HEK293 (cell line): ENCODE data around the gene CCSER1.
A peak's percentile ranks its signal among the peaks of the same experiment; 100 is the strongest.

ENCODE experiments used
- CTCF ChIA-PET: fragments of 350-600 bp; formaldehyde crosslinking; extraction: SDS; loops from one replicate; lab custom pipeline; 2021; ENCODE audit warnings: antibody characterized with exemption; lab: Yijun Ruan, JAX
- POLR2A ChIA-PET: fragments of 300-600 bp; formaldehyde crosslinking; extraction: SDS; loops from one replicate; lab custom pipeline; 2020; ENCODE audit warnings: antibody characterized with exemption, inconsistent platforms; lab: Yijun Ruan, JAX
- H3K27ac ChIP-seq: fragments of 200-500 bp; sonication (Bioruptor generic); 2 replicates; pipeline ENCODE4 v1.5.1; 2014; ENCODE audit warnings: low read depth, low read length, control low read depth, inconsistent platforms; ENCODE audit errors: extremely low read depth
- H3K36me3 ChIP-seq, 2 experiments: fragments of 200-500 bp in 1 of 2; sonication (Bioruptor generic) in 1 of 2; 1 replicate in 1 of 2; 2 replicates in 1 of 2; pipeline ENCODE4 v1.5.1; 2014 to 2017; ENCODE audit warnings: inconsistent platforms in 2 of 2, low read length in 2 of 2; ENCODE audit not compliant: control insufficient read depth in 2 of 2, insufficient read depth in 1 of 2
- H3K4me1 ChIP-seq: fragments of 200-500 bp; sonication (Bioruptor generic); 2 replicates; pipeline ENCODE4 v1.5.1; 2014; ENCODE audit warnings: mild to moderate bottlenecking, low read length, inconsistent platforms; ENCODE audit not compliant: control insufficient read depth, insufficient read depth
- H3K4me3 ChIP-seq: 2 replicates; pipeline ENCODE4 v1.5.1; 2011; ENCODE audit warnings: low read depth, mild to moderate bottlenecking, control low read depth, low read length, moderate library complexity
- H3K9me3 ChIP-seq: fragments of 200-500 bp; sonication (Bioruptor generic); 2 replicates; pipeline ENCODE4 v1.5.1; 2014; ENCODE audit warnings: low read depth, low read length, inconsistent platforms; ENCODE audit not compliant: control insufficient read depth, insufficient read depth
- HIC1 ChIP-seq: fragments of 450-650 bp; formaldehyde crosslinking; IDR thresholded peaks from 2 replicates; pipeline ENCODE4 v1.5.1; 2016; ENCODE audit warnings: missing biosample characterization, missing genetic modification characterization
- KLF7 ChIP-seq: fragments of 450-650 bp; formaldehyde crosslinking; IDR thresholded peaks from 2 replicates; pipeline ENCODE4 v1.5.1; 2016; ENCODE audit warnings: missing biosample characterization, missing genetic modification characterization, borderline replicate concordance
- PBX3 ChIP-seq: sonication (generic); formaldehyde crosslinking; IDR thresholded peaks from 2 replicates; pipeline ENCODE4 v1.8.1; 2022; ENCODE audit warnings: mild to moderate bottlenecking, moderate library complexity, missing genetic modification reagents
- PRDM6 ChIP-seq: fragments of 450-650 bp; formaldehyde crosslinking; IDR thresholded peaks from 2 replicates; pipeline ENCODE4 v1.5.1; 2017; ENCODE audit warnings: missing biosample characterization, missing genetic modification characterization
- RBAK ChIP-seq: fragments of 450-650 bp; formaldehyde crosslinking; IDR thresholded peaks from 2 replicates; pipeline ENCODE4 v1.5.1; 2016; ENCODE audit warnings: missing biosample characterization, missing genetic modification characterization
- TCF7L2 ChIP-seq: IDR thresholded peaks from 2 replicates; pipeline ENCODE4 v1.6.1; 2011; ENCODE audit warnings: low read depth, mild to moderate bottlenecking, inconsistent platforms, low read length, moderate library complexity, borderline replicate concordance
- ZBTB44 ChIP-seq: fragments of 450-650 bp; IDR thresholded peaks from 2 replicates; pipeline ENCODE4 v1.5.1; 2018; ENCODE audit warnings: missing biosample characterization, mild to moderate bottlenecking, missing genetic modification characterization
- ZBTB7A ChIP-seq: fragments of 450-650 bp; formaldehyde crosslinking; IDR thresholded peaks from 2 replicates; pipeline ENCODE4 v1.5.1; 2016; ENCODE audit warnings: low read depth, missing biosample characterization, missing genetic modification characterization
- ZBTB8A ChIP-seq: fragments of 450-650 bp; formaldehyde crosslinking; IDR thresholded peaks from 2 replicates; pipeline ENCODE4 v1.5.1; 2016; ENCODE audit warnings: missing biosample characterization, missing genetic modification characterization
- ZNF223 ChIP-seq: fragments of 450-650 bp; formaldehyde crosslinking; IDR thresholded peaks from 2 replicates; pipeline ENCODE4 v1.5.1; 2016; ENCODE audit warnings: missing biosample characterization, missing genetic modification characterization
- ZNF292 ChIP-seq: fragments of 450-650 bp; formaldehyde crosslinking; IDR thresholded peaks from 2 replicates; pipeline ENCODE4 v1.5.1; 2016; ENCODE audit warnings: low read depth, missing biosample characterization, missing genetic modification characterization, borderline replicate concordance
- ZNF513 ChIP-seq: fragments of 450-650 bp; IDR thresholded peaks from 2 replicates; pipeline ENCODE4 v1.5.1; 2018; ENCODE audit warnings: missing biosample characterization, missing genetic modification characterization
- ZNF548 ChIP-seq: fragments of 450-650 bp; formaldehyde crosslinking; IDR thresholded peaks from 2 replicates; pipeline ENCODE4 v1.5.1; 2016; ENCODE audit warnings: missing biosample characterization, missing genetic modification characterization
- ZNF571 ChIP-seq: fragments of 450-650 bp; formaldehyde crosslinking; IDR thresholded peaks from 2 replicates; pipeline ENCODE4 v1.5.0; 2017; ENCODE audit warnings: missing biosample characterization, missing genetic modification characterization
- ZNF843 ChIP-seq: fragments of 450-650 bp; formaldehyde crosslinking; IDR thresholded peaks from 2 replicates; pipeline ENCODE4 v1.5.1; 2016; ENCODE audit warnings: missing biosample characterization, missing genetic modification characterization
- ZXDB ChIP-seq: fragments of 450-650 bp; formaldehyde crosslinking; IDR thresholded peaks from 2 replicates; pipeline ENCODE4 v1.5.1; 2016; ENCODE audit warnings: missing biosample characterization, missing genetic modification characterization
- TF ChIP-seq, protein P1 (sequence below): fragments of 450-650 bp; formaldehyde crosslinking; IDR thresholded peaks from 2 replicates; pipeline ENCODE4 v1.5.1; 2016; ENCODE audit warnings: missing biosample characterization, missing genetic modification characterization
- TF ChIP-seq, protein P2 (sequence below): fragments of 450-650 bp; formaldehyde crosslinking; IDR thresholded peaks from 2 replicates; pipeline ENCODE4 v1.5.1; 2016; ENCODE audit warnings: missing biosample characterization, missing genetic modification characterization

Gene CCSER1

DNA sequence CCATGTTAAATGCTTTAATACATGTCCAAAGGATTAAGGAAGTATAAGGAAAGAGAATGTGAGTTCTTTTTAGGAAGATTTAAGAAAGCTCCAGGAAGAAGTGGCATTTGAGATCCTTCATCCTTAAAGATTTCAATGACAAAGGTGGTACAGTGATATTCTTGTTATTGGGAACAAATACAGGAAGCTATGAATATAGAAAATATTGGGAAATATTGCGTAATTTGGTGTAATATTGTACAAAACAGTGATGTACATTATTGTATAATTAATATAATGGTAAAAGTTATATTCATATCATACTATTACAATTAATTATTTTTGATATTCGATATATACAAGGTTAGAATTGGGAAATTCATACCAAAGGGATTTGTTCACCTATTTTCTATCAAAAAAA, 937.9 kb downstream of the CCSER1 start:
- H3K4me3 ChIP-seq, result no peak overlapping the region
- H3K27ac ChIP-seq, result peak overlapping the region; percentile 64
- POLR2A ChIA-PET, result no interaction called here

DNA sequence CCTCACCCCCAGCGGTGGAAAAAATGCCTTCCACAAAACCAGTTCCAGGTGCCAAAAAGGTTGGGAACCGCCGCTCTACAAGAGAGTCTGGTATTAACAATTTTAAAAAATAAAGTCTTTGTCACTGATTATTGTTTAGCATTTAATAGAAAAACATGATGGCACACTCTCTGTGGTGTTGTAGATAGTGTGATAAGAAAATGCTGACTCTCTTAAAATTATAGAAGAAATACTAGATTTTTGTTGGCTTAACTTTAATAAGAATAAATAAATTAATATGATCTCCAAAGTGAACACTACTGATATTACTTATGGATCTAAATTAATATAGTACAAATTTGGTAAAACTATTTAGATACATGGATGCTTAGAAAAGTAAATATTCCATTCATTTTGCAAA, 943.5 kb downstream of the CCSER1 start:
- POLR2A ChIA-PET, result no interaction called here
- Histone ChIP-seq H3K4me1 (peaks cover 2% of the 10 kb centered on the region; the same call in 1 of the 2 replicates), H3K4me3 (no peak overlapping the region), H3K36me3 (no peaks in the 10 kb centered on the region), H3K27ac (no peak overlapping the region), H3K9me3 (no peaks in the 10 kb centered on the region)
- CTCF ChIA-PET, result interaction anchor here (0.6 kb wide), 1 partner anchor 18 kb away, joined by 3 read pairs; no protein-coding TSS in a partner anchor
- TF ChIP-seq ZNF843 (tag by site-specific recombination), result no peak
- no peak for TF ChIP-seq ZNF548 (tag by site-specific recombination)
- TF ChIP-seq ZXDB, result no peak
- no peak for TF ChIP-seq RBAK (tag by site-specific recombination)
- no peak for TF ChIP-seq ZBTB8A (tag by site-specific recombination)
- TF ChIP-seq, protein P1, sequence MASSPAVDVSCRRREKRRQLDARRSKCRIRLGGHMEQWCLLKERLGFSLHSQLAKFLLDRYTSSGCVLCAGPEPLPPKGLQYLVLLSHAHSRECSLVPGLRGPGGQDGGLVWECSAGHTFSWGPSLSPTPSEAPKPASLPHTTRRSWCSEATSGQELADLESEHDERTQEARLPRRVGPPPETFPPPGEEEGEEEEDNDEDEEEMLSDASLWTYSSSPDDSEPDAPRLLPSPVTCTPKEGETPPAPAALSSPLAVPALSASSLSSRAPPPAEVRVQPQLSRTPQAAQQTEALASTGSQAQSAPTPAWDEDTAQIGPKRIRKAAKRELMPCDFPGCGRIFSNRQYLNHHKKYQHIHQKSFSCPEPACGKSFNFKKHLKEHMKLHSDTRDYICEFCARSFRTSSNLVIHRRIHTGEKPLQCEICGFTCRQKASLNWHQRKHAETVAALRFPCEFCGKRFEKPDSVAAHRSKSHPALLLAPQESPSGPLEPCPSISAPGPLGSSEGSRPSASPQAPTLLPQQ, result no peak
- TF ChIP-seq PBX3 (CRISPR knock-in tag), result no peak
- no peak for TF ChIP-seq ZNF223 (tag by site-specific recombination)
- no peak for TF ChIP-seq ZBTB44 (tag by site-specific recombination)
- TF ChIP-seq ZNF292 (tag by site-specific recombination), result no peak
- TF ChIP-seq, protein P2, sequence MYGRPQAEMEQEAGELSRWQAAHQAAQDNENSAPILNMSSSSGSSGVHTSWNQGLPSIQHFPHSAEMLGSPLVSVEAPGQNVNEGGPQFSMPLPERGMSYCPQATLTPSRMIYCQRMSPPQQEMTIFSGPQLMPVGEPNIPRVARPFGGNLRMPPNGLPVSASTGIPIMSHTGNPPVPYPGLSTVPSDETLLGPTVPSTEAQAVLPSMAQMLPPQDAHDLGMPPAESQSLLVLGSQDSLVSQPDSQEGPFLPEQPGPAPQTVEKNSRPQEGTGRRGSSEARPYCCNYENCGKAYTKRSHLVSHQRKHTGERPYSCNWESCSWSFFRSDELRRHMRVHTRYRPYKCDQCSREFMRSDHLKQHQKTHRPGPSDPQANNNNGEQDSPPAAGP, result no peak
- no peak for TF ChIP-seq ZBTB7A (tag by site-specific recombination)
- no peak for TF ChIP-seq KLF7 (tag by site-specific recombination)

More for the DNA sequence above, 937.9 kb downstream of the CCSER1 start:
- CTCF ChIA-PET, result no interaction called here
- Histone ChIP-seq H3K36me3 (no peaks in the 10 kb centered on the region), H3K9me3 (no peaks in the 10 kb centered on the region), H3K4me1 (peaks cover 12% of the 10 kb centered on the region)
- no peak for TF ChIP-seq ZNF513 (tag by site-specific recombination)
- no peak for TF ChIP-seq PRDM6 (tag by site-specific recombination)
- no peak for TF ChIP-seq HIC1
- no peak for TF ChIP-seq TCF7L2
- TF ChIP-seq ZNF571 (tag by site-specific recombination), result no peak
